GM12874 (cell line): ENCODE results near the gene HSPA12B.

Experiments used
- CTCF ChIP-seq: IDR thresholded peaks from 2 replicates; pipeline ENCODE4 v1.5.1; 2011; ENCODE audit warnings: low read depth, mild to moderate bottlenecking, control low read depth, low read length, moderate library complexity; ENCODE audit not compliant: insufficient read depth

HSPA12B gene

GRCh38 chr20:3730803-3731672 is 1.4 kb upstream of the HSPA12B start:
- TF ChIP-seq CTCF = no peak

- no peak for TF ChIP-seq CTCF
Measured at GRCh38 chr20:3731944-3732326, 550 bp upstream of the HSPA12B start.

GRCh38 chr20:3733119-3733995 is 872 bp downstream of the HSPA12B start:
- no peak for TF ChIP-seq CTCF

- TF ChIP-seq CTCF = no peak
Measured at GRCh38 chr20:3734111-3734843, 1.8 kb downstream of the HSPA12B start.

- no peak for TF ChIP-seq CTCF
Measured at GRCh38 chr20:3735768-3736167, 3.3 kb downstream of the HSPA12B start.

GRCh38 chr20:3738111-3739053 is 5.9 kb downstream of the HSPA12B start:
- TF ChIP-seq CTCF = no peak
